ENCODE data around the gene FAM187B.

Gene FAM187B

DNA sequence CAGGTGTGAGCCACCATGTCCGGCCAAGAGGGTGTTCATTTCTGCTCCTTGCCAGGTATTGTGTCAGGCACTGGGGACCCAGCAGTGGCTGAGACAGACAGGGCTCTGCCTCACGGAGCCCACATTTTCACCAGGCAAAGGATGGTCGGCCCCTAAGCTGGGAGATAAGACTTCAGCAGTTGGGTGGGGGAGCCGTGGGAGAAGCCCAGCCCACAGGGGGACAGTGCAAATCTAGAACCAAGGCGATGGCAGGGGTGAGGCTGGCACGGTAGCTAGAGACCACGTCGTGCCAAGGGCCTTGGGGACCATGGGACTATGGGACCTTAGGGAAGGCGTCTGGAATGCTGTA is 28.5 kb upstream of the FAM187B start:
- H3K27me3 ChIP-seq (ENCODE audit: low read depth, low read length) = no peaks in the 10 kb centered on the region
- no peaks in the 10 kb centered on the region for H3K9me3 ChIP-seq (ENCODE audit: control insufficient read depth in 1 of 2, low read length in 2 of 2)
- no peaks in the 10 kb centered on the region for H3K36me3 ChIP-seq (ENCODE audit: control insufficient read depth in 1 of 2, insufficient read depth in 2 of 2, low read length in 2 of 2)
- no peak overlapping the region for H3K4me3 ChIP-seq (ENCODE audit: low read depth in 1 of 2, low read length in 2 of 2)
- no peaks in the 10 kb centered on the region for H3K4me1 ChIP-seq (ENCODE audit: control insufficient read depth in 1 of 2, insufficient read depth in 2 of 2, low read length in 2 of 2)
- H3K27ac ChIP-seq (ENCODE audit: low read length) = no peak overlapping the region

DNA sequence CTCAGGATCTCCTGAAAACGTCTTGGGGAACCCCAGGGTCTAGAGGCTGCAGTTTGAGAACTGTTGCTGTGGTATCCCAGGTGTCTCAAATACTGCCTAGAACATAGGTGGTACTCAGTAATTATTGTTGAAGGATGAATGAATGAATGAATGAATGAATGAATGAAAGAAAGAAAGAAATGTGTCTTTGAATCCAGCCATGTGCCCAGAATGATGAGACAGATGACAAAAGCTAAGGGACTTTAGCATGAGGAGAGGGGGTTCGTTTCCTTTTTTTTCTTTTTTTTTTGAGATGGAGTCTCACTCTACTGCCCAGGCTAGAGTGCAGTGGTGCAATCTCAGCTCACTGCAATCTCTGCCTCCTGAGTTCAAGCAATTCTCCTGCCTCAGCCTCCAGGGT is 28.0 kb upstream of the FAM187B start:
- no peaks in the 10 kb centered on the region for H3K36me3 ChIP-seq (ENCODE audit: control insufficient read depth in 1 of 2, insufficient read depth in 2 of 2, low read length in 2 of 2)

DNA sequence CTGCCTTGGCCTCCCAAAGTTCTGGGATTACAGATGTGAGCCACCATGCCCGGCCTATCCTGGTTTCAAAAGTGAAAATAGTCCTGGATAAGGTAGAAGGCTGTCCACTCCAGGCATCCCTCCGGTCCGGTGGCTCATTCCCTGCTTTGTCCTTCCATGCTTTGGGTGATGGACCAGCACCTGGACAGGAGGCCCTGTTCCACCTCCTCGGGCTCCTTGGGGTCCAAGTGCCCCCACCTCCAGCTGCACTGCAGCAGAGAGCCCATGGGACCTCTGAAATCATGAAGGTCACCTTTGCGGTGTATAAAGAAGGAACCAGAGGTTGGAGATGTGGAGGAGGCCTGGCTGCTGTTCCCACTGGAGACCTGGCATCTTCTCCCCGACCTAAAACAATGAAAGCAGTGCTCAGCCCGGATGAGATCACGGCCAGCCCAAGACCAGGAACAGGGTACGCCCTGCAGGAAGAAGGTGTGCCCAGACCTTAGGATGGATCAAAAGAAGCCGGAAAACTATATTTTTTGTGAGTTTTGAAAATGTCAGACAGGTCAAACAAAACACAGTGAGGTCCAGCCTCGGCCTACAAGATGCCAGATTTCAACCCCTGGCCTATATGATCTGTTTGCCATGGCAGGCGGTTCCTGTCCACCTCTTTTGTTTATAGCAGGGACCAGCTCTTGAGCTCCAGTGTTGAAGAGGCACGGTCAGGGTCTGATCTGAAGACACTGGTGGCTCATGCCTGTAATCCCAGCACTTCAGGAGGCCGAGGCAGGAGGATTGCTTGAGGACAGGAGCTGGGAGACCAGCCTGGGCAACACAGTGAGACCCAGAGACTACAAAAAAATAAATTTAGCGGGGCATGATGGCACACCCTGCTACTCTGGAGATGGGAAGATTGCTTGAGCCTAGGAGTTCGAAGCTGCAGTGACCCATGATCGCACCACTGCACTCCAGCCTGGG is 26.1 kb upstream of the FAM187B start:
- H3K27ac ChIP-seq (ENCODE audit: low read length) = no peak overlapping the region
- no peaks in the 10 kb centered on the region for H3K9me3 ChIP-seq (ENCODE audit: control insufficient read depth in 1 of 2, low read length in 2 of 2)
- no peaks in the 10 kb centered on the region for H3K4me1 ChIP-seq (ENCODE audit: control insufficient read depth in 1 of 2, insufficient read depth in 2 of 2, low read length in 2 of 2)
- H3K27me3 ChIP-seq (ENCODE audit: low read depth, low read length) = peaks cover 7% of the 10 kb centered on the region
- H3K36me3 ChIP-seq (ENCODE audit: control insufficient read depth in 1 of 2, insufficient read depth in 2 of 2, low read length in 2 of 2) = no peaks in the 10 kb centered on the region
- no peak overlapping the region for H3K4me3 ChIP-seq (ENCODE audit: low read depth in 1 of 2, low read length in 2 of 2)

More for the DNA sequence above, 28.0 kb upstream of the FAM187B start:
- Histone ChIP-seq H3K4me3 (ENCODE audit: low read depth in 1 of 2, low read length in 2 of 2) (no peak overlapping the region), H3K27me3 (ENCODE audit: low read depth, low read length) (no peaks in the 10 kb centered on the region), H3K27ac (ENCODE audit: low read length) (no peak overlapping the region), H3K4me1 (ENCODE audit: control insufficient read depth in 1 of 2, insufficient read depth in 2 of 2, low read length in 2 of 2) (no peaks in the 10 kb centered on the region), H3K9me3 (ENCODE audit: control insufficient read depth in 1 of 2, low read length in 2 of 2) (no peaks in the 10 kb centered on the region)

DNA sequence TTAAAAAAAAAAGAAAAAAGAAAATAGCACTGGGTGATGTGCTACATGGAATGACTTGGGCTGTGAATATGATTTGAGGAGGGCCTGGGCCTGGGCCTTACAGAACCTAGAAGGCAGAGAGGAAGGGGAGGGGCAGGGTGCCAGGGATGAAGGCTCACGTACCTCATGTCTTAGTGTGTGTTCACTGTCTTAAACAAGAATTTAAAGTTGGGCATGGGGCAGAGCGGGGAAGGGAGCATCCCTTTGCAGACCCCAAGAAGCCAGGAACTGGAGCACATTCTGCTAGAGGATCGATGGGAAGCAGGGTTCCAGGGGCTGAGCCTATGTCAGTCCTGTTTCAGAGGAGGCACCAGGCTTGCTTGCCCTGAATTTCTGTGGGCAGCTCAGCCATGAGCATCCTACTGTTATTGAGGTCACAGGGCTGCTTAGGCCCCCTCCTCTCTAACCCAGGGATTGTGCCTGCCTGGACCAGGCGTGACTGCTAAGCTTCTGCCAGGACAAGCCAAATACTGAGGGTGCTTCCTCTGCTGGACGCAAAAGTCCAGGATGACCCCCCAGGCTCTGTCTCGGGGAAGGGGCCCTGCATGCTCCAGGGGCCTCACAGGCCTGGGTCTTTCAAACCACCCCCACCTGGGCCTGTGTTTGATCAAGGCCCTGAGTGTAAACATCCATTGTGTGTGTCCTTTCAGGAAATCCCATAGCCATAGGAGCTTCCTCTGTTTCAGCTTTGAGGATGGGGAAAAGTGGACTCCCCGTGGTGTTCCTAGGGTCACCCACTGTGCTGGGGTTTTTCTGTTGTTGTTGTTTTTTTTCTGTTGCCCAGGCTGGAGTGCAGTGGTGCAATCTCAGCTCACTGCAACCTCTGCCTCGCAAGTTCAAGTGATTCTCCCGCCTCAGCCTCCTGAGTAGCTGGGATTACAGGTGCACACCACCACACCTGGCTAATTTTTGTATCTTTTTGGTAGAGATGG is 25.1 kb upstream of the FAM187B start:
- Histone ChIP-seq H3K4me1 (ENCODE audit: control insufficient read depth in 1 of 2, insufficient read depth in 2 of 2, low read length in 2 of 2) (peaks cover 0 to 7% of the 10 kb centered on the region in 2 donors), H3K4me3 (ENCODE audit: low read depth in 1 of 2, low read length in 2 of 2) (no peak overlapping the region), H3K36me3 (ENCODE audit: control insufficient read depth in 1 of 2, insufficient read depth in 2 of 2, low read length in 2 of 2) (no peaks in the 10 kb centered on the region), H3K27me3 (ENCODE audit: low read depth, low read length) (peaks cover 7% of the 10 kb centered on the region), H3K9me3 (ENCODE audit: control insufficient read depth in 1 of 2, low read length in 2 of 2) (no peaks in the 10 kb centered on the region), H3K27ac (ENCODE audit: low read length) (no peak overlapping the region)

DNA sequence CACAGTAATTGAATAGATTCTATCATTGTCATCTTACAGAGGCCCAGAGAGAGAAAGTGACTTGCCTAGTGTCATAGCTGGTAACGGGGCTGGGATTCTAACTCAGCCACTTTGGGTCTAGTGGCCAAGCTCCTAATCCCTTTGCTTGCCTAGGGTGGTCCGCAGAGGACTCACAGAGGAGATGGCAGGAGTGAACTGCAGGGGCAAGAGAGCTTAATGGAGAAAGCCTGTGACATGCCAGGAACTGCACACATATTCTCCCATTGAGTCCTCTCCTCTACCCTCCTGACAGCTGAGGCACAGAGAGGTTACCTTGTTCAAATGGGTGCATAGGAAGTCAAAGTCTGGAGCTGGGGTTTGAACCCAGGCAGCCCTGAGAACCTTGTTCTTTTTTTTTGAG is 22.9 kb upstream of the FAM187B start:
- no peak overlapping the region for H3K4me3 ChIP-seq (ENCODE audit: low read depth in 1 of 2, low read length in 2 of 2)
- H3K27ac ChIP-seq (ENCODE audit: low read length) = no peak overlapping the region
- no peaks in the 10 kb centered on the region for H3K36me3 ChIP-seq (ENCODE audit: control insufficient read depth in 1 of 2, insufficient read depth in 2 of 2, low read length in 2 of 2)
- H3K9me3 ChIP-seq (ENCODE audit: control insufficient read depth in 1 of 2, low read length in 2 of 2) = no peaks in the 10 kb centered on the region
- peaks cover 0 to 15% of the 10 kb centered on the region in 2 donors for H3K4me1 ChIP-seq (ENCODE audit: control insufficient read depth in 1 of 2, insufficient read depth in 2 of 2, low read length in 2 of 2)
- peaks cover 7% of the 10 kb centered on the region for H3K27me3 ChIP-seq (ENCODE audit: low read depth, low read length)

DNA sequence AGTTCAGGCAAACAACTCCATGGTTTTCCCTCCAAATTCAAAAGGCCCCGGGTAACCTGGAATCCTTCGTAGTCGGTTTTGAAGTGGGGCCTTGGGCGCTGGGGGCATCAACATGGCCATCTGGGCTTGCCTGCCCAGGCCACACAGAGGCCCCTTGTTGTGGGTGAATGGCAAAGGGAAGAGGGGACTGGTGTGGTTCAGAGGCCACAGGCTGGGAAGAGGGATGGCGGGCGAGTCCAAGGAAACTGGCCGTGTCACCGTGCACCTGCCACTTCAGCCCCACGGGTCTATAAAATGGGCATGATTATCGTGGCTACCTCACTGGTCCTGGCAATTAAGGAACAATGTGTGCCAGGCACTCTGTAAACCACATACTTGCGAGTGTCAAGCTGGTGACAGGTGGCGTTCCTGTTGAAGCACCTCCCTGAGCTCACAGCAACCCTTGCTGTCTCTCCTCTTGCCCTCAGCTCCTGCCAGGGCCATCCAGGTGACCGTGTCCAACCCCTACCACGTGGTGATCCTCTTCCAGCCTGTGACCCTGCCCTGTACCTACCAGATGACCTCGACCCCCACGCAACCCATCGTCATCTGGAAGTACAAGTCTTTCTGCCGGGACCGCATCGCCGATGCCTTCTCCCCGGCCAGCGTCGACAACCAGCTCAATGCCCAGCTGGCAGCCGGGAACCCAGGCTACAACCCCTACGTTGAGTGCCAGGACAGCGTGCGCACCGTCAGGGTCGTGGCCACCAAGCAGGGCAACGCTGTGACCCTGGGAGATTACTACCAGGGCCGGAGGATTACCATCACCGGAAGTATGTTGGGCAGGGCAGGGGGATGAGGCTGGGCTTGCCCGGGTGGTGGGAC is 21.5 kb upstream of the FAM187B start:
- no peaks in the 10 kb centered on the region for H3K9me3 ChIP-seq (ENCODE audit: control insufficient read depth in 1 of 2, low read length in 2 of 2)
- H3K27me3 ChIP-seq (ENCODE audit: low read depth, low read length) = peaks cover 7% of the 10 kb centered on the region
- H3K27ac ChIP-seq (ENCODE audit: low read length) = no peak overlapping the region
- no peaks in the 10 kb centered on the region for H3K36me3 ChIP-seq (ENCODE audit: control insufficient read depth in 1 of 2, insufficient read depth in 2 of 2, low read length in 2 of 2)
- peak overlapping the region in 1 of 2 donors; percentile 56 for H3K4me3 ChIP-seq (ENCODE audit: low read depth in 1 of 2, low read length in 2 of 2)
- peaks cover 0 to 15% of the 10 kb centered on the region in 2 donors for H3K4me1 ChIP-seq (ENCODE audit: control insufficient read depth in 1 of 2, insufficient read depth in 2 of 2, low read length in 2 of 2)

DNA sequence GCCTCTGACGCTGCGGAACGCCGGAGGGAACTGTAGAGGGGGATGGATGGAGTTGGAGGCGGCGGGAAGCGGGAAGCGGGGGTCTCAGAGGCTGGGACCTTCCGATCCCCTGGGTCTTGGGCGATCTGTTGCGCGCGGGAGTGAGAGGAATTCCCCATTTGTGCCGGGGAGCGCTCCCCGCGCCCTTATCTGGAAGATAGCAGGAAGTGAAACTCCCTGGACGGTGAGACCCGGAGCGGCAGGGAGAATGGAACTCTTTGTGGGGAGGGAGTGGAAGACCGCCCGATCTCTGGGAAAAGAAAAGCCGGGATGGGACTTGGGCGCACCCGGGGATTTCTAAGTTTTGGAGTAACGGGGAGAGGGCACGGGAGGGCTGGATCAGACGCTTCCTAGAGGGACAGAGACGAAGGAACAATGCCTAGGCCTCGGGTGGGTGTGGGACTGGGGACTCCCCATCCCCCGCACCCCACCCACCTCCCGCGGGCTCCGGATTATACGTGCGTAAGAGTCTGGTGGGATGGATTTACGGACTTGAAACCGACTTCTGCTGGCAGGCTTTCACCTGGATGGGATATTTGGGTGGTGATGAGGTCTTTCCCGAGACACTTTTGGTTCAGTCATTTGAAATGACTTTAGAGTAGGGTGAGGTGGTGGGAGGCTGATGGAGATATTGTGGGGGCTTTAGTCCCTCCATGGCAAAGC is 20.8 kb upstream of the FAM187B start:
- Histone ChIP-seq H3K27ac (ENCODE audit: low read length) (no peak overlapping the region), H3K4me1 (ENCODE audit: control insufficient read depth in 1 of 2, insufficient read depth in 2 of 2, low read length in 2 of 2) (peaks cover 0 to 15% of the 10 kb centered on the region in 2 donors), H3K9me3 (ENCODE audit: control insufficient read depth in 1 of 2, low read length in 2 of 2) (no peaks in the 10 kb centered on the region), H3K36me3 (ENCODE audit: control insufficient read depth in 1 of 2, insufficient read depth in 2 of 2, low read length in 2 of 2) (no peaks in the 10 kb centered on the region), H3K4me3 (ENCODE audit: low read depth in 1 of 2, low read length in 2 of 2) (peak overlapping the region; percentile 54 to 56), H3K27me3 (ENCODE audit: low read depth, low read length) (peaks cover 7% of the 10 kb centered on the region)

DNA sequence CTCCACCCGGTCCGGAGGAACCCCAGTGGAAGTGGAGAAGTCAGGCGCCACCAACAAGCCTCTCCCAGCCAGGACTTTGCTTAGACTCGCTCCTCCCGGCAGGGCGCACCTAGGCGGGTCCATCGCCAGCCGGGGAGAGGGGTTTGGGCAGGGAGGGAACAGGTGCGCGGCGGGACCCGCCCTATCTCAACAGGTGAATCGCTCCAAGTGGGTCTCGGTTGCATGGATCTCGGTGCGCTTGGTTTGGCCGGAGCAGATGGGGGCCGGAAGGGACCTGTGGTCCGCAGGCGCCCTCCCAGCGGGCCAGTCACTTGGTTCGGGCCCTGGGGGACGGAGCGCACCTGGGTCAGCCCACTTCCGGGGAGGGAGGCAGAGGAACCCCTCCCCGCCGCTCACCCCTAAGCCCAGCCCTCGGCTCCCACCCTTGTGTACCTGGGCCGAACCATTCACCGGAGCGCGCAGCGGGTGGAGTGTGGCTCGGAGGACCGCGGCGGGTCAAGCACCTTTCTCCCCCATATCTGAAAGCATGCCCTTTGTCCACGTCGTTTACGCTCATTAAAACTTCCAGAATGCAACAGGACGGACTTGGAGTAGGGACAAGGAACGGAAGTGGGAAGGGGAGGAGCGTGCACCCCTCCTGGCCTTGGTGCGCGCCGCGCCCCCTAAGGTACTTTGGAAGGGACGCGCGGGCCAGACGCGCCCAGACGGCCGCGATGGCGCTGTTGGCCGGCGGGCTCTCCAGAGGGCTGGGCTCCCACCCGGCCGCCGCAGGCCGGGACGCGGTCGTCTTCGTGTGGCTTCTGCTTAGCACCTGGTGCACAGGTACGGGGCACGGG is 20.0 kb upstream of the FAM187B start, which contains the start of gene LSR:
LSR (plus strand) TSS at position 693 of the 836 bp plus-strand sequence; CDS start at position 714, 21 bp downstream.
- Histone ChIP-seq H3K4me3 (ENCODE audit: low read depth in 1 of 2, low read length in 2 of 2) (peak within 1 kb of the TSS; percentile 54 to 56), H3K36me3 (ENCODE audit: control insufficient read depth in 1 of 2, insufficient read depth in 2 of 2, low read length in 2 of 2) (no peaks in the 10 kb centered on the region), H3K27ac (ENCODE audit: low read length) (peak within 1 kb of the TSS; percentile 75), H3K4me1 (ENCODE audit: control insufficient read depth in 1 of 2, insufficient read depth in 2 of 2, low read length in 2 of 2) (peaks cover 0 to 15% of the 10 kb centered on the region in 2 donors), H3K27me3 (ENCODE audit: low read depth, low read length) (peaks cover 7% of the 10 kb centered on the region), H3K9me3 (ENCODE audit: control insufficient read depth in 1 of 2, low read length in 2 of 2) (no peaks in the 10 kb centered on the region)

DNA sequence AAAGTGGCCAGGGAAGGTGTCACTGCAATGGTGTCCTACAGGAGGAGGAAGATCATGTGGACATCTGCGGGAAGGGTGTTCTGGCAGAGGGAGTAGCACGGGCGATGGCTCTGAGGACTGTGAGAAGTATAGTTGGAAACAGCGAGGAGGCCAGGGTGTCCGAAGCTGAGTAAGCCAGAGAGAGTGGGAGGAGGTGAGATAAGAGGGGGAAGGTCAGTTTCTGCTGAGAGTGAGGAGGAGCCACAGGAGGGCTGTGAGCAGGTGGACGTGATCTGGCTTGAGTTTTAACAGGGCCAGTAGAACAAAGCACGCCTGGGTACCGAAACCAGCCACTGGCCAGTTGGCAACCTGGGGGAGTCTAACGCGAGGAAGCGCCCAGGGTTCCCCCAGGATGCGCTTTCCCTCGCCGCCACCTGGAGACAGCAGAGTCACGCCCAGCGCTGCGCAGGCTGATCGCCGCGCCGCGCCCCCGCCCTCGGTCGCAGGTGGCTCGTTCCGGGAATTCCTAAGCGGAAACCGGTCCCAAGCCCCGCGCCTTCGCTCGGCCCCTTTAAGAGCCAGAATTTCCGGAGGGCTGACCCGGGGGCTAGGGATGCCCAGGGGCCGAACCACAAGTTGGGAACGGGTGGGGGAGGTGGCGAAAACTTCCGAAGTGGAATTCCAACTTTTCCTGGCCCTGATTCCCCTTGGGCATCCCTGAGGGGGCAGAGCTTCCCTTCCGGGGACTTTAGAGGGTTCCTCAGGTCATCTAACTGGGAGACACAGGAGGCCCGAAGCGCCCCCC is 19.2 kb upstream of the FAM187B start:
- peak overlapping the region; percentile 75 for H3K27ac ChIP-seq (ENCODE audit: low read length)

More for the DNA sequence above, 19.2 kb upstream of the FAM187B start:
- Histone ChIP-seq H3K27me3 (ENCODE audit: low read depth, low read length) (peaks cover 7% of the 10 kb centered on the region), H3K9me3 (ENCODE audit: control insufficient read depth in 1 of 2, low read length in 2 of 2) (no peaks in the 10 kb centered on the region), H3K4me3 (ENCODE audit: low read depth in 1 of 2, low read length in 2 of 2) (peak overlapping the region; percentile 54 to 56), H3K4me1 (ENCODE audit: control insufficient read depth in 1 of 2, insufficient read depth in 2 of 2, low read length in 2 of 2) (peaks cover 0 to 15% of the 10 kb centered on the region in 2 donors), H3K36me3 (ENCODE audit: control insufficient read depth in 1 of 2, insufficient read depth in 2 of 2, low read length in 2 of 2) (no peaks in the 10 kb centered on the region)

Measured in muscle layer of duodenum (tissue), 2 donors.